ENCODE data around the gene NOS1AP. TPM values are rescaled to one million over a fixed set of nuclear protein-coding genes. Genes with fewer than 3 reads are reported as not detected.

NOS1AP gene
- total RNA-seq, 4 donors from 2014 or later = 1.9 to 5.4 (median 3.1) TPM

DNA sequence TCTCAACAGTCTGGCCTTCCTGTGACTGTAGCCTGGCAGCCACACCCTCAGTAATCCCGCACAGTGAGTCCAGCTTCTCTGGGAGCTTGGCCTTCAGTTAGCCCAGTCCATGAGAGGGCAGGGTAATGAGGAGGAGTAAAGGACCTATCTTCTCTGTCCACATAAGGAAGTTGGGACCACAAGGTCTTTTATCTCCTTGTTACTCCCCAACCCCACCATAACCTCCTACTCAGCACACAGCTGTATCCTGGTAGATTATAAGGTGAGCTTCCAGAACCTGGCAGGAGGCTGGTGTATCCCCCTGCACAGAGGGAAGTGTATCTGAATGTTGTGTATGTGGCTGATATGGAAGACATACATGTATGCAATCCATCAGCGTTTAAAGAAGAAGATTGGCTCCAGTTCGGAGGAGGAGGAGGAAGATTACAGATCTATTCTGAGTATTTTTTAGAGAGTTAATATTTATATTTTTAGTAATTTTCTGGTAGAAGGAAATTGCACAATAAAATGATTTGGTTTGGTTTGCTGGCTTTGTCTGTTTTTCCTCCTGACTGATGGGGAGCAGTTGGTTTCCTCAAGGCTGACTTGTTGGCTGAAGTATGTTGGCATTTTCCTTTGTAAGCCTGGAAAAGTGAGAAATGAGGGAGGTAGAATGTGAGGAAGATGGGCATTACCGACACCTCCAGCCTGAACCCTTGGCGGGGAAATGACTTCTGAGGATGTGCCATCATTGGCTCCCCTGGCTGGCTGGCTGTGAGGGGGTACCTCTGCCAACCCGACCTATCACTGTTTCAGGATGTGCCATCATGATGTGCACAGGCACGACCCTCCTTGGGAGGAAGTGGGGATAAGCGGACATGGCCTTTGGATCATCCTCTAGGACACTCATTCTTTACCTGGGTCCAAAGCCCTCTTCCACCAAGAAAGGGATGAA, 317.1 kb downstream of the NOS1AP start:
- DNase-seq (ENCODE audit: low spot score) (no peak), ATAC-seq (ENCODE audit: low FRiP score) (no peak)
- TF ChIP-seq, protein P1, sequence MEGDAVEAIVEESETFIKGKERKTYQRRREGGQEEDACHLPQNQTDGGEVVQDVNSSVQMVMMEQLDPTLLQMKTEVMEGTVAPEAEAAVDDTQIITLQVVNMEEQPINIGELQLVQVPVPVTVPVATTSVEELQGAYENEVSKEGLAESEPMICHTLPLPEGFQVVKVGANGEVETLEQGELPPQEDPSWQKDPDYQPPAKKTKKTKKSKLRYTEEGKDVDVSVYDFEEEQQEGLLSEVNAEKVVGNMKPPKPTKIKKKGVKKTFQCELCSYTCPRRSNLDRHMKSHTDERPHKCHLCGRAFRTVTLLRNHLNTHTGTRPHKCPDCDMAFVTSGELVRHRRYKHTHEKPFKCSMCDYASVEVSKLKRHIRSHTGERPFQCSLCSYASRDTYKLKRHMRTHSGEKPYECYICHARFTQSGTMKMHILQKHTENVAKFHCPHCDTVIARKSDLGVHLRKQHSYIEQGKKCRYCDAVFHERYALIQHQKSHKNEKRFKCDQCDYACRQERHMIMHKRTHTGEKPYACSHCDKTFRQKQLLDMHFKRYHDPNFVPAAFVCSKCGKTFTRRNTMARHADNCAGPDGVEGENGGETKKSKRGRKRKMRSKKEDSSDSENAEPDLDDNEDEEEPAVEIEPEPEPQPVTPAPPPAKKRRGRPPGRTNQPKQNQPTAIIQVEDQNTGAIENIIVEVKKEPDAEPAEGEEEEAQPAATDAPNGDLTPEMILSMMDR (IDR thresholded peaks at IDR 0.05) = no peak

DNA sequence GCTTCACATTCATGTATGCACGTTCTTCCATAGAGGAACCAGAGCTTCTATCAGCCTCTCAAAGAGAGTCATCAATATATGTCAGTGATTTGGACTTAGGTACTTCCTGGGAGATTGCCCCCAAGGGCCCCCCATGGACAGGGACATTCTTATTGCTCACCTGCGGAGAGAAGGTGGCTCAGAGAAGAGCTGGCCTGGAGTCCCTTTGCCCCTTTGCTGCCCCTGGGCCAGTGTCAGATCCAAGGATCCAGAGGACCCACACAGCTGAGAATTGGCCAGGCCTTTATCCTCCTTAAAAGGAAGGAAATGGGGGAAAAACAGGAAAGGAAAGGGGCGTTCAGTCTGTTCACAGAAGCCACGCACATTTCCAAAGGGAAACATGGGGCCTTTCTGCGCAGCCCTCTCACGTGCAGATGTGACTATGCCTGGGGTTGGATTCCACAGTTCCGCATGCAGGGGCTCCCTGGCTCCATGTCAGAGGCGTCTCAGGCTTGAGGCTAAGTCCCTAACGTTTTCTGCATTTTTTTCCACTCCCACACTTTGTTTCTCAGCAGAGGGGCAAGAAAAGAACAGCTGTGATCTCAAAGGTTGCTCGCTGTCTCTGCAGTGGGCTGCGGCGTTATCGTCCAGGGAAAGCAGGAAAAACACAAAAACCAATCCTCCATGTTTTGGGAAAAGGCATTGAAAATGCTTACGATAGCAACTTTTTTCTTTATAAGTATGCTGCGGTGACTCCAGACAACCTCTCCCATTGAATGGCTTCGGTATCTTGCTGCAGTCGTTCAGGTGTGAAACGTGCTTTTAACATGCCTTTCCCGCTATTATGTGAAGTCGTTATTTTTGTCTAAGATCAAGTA, 318.0 kb downstream of the NOS1AP start:
- ATAC-seq (ENCODE audit: low FRiP score) = no peak
- TF ChIP-seq, protein P1 (IDR thresholded peaks at IDR 0.05) = no peak
- DNase-seq (ENCODE audit: low spot score) = no peak

DNA sequence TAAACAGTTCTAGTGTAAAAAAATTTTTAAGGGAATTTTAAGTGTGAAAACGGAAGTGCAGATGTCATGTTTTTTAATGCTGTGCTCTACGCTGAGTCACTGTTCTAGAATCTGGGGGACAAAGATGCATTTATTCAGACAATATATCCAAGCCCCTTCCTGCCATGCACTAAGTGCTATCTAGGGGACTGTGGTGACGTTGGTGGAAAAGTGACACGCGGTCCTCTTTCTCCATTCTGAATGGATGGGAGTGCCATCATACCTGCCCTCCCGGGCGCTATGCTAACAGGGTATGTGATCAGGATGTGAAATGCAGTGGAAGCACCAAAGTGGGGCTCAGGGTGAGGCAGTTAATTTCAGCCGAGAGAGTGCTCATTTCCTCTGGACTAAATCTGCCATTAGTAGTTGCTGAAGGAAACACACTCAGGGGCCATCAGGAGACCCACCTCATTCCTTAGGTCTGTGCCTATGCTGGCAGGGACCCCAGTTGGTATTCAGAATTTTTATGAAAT, 318.6 kb downstream of the NOS1AP start:
- DNase-seq (ENCODE audit: low spot score) (no peak), ATAC-seq (ENCODE audit: low FRiP score) (no peak)
- TF ChIP-seq, protein P1 (IDR thresholded peaks at IDR 0.05) = no peak

DNA sequence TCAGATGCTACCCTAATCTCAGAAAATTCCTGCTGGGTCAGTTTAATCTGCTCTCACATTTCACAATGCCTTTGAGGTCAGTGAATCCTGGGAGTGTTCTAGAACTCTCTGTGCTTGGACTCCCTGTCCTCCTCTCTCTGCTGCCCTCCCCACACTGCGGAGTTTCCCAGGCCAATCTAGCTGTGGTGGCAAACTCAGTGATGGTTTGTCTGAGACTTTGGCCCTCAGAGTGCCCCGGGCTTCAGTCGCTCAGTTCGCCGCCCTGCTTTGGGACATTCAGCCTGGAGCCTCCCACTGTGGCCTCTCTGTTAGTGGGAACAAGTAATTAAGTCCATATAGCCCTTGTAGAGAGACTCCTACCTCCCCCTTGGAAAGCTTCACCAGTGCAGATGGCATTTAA, 319.1 kb downstream of the NOS1AP start:
- TF ChIP-seq, protein P1 (IDR thresholded peaks at IDR 0.05) = no peak
- ATAC-seq (ENCODE audit: low FRiP score) = peak; percentile 24

DNA sequence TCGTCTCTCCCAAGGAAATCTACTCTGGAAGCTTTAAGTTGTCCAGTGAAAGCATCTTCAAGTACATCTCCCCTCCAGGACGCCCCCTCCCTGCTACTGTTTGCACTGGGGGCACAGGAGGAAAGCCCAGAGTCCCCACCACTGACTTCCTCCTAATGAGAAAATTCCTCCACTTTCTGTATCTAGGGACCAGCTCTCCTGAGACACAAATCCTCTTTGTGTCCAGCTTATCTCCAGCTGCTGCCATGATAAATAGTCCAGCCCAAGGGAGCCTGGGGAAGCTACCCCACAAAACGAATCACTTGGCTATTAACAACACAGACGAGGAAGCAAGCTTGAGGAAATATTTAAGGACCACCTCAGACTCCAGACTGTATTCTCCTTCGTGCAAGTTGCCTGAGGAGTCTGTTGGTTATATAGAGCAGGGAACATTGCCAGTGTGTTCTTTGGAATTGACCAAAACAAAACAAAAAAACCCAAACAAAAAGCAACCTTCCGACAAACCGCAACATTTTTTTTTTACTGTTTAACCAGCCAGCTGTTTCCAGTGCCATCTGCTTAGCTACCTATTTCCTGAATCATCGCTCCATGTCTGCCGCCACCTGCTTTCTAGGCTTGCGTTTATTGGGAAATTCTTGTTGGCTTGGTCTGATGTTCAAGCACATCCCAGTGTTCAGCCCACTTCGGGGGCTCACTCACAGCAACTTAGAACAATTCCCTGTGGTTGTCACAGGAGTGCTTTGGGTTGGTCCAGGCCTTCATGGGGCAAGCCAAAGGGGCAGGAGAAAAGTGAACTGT, 319.7 kb downstream of the NOS1AP start:
- TF ChIP-seq, protein P1 (IDR thresholded peaks at IDR 0.05) = no peak
- ATAC-seq (ENCODE audit: low FRiP score) = no peak
- no peak for DNase-seq (ENCODE audit: low spot score)

More for the DNA sequence above, 319.1 kb downstream of the NOS1AP start:
- DNase-seq (ENCODE audit: low spot score) = no peak

DNA sequence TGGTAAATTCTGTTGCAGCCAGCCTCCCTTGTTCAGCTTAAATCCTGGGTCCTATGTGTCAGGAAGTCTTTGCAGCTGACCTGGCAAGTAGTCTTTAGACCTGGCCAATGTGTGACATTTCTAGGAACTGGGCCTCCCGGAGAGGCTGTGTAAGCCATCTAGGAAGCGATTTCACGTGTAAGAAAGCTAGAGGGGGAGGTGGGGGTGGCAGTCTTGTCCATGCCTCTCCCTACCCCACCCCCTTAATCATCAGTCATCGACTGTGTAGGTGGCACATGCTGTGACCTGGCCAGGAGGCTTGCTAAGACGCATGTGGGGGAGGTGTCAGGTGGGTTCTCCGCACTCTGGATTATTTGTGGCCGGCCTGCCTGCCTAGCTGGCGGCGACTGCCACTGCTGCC, 320.5 kb downstream of the NOS1AP start:
- ATAC-seq (ENCODE audit: low FRiP score) (no peak), DNase-seq (ENCODE audit: low spot score) (no peak)
- TF ChIP-seq, protein P1 (IDR thresholded peaks at IDR 0.05) = no peak
